NOMO-1 (cell line): ENCODE measurements around the gene PCARE.

Source experiments
- DNase-seq, 2 experiments: peaks; one replicate each; lab custom pipeline; 2025; ENCODE audit not compliant: unreplicated experiment in 2 of 2; lab: John Stamatoyannopoulos, UW

The PCARE gene

DNA sequence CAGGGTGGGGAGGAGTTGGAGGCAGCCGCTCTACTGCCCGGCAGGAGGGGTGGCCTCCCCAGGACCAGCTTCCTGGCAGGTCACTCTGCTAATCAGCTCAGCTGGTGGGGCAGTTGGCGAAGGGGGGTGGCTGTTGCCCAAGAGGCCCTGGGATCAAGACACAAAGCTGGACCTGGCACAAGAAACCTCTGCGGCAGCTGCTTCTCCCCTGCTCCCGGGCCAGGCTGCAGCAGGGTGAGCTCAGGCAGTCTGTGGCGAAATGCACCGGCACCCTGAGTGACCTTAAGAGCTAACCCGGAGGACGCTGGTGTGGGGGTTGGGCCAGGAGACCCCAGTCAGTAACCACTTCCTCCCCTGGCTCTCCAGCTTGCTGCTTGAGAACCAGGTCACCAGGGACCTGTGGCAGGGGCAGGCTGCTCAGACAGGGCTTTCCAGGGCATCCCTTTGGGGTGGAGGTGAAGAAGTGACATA lies 62.1 kb downstream of the PCARE start:
- DNase-seq, result peak in 1 of 2 experiments; percentile 24
